ENCODE data around the gene RNF135. TPM values are rescaled to one million over a fixed set of nuclear protein-coding genes. Genes with fewer than 3 reads are reported as not detected.
"Not testable (repeated sequence)": the region's sequence is repeated elsewhere in the genome, so short reads cannot be mapped to it uniquely, and the experiment has no call there.

The RNF135 gene
- total RNA-seq, 1 experiment from 2014 or later: 8.0 TPM

DNA sequence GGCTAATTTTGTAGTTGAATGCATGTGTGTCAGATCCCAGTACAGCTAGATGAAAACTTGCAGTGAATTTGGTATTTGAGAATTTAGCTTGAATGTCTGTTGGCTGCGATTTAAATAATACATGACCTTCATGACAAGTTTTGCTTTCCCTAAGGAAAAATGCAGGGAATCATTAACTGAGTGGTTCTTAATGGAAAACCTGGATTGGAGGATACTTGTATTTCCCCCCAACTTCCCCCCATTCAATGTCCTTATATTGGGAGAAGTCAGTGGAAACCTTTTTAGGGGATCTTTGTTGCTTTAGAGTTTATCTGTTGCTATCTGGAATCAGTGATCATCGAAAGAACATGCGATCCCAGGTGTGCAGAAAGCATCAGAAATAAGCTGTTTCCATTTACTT is 39.2 kb downstream of the RNF135 start:
- H3K79me1 ChIP-seq (ENCODE audit: insufficient read depth, low read depth, low read length, poor library complexity, severe bottlenecking): not testable (repeated sequence)
- Mint-ChIP-seq H3K4me1 (peaks cover 14 to 15% of the 10 kb centered on the region in 2 experiments), H3K27me3 (ENCODE audit: low read depth) (peaks cover 33% of the 10 kb centered on the region)

More for the DNA sequence above, 39.2 kb downstream of the RNF135 start:
- whole genome bisulfite sequencing (ENCODE audit: extremely low coverage, insufficient read length, low lambda C conversion rate): no CpG with 5 or more reads among the region's 3 CpGs
- H2BK15ac ChIP-seq (ENCODE audit: low read depth, low read length); H2AK5ac ChIP-seq (ENCODE audit: insufficient read length, low read length); H2AFZ ChIP-seq (ENCODE audit: low read length); H4K5ac ChIP-seq (ENCODE audit: insufficient read length, low read depth, low read length); H2BK20ac ChIP-seq (ENCODE audit: low read depth, low read length, poor library complexity, severe bottlenecking); H3K9me3 Mint-ChIP-seq; H4K91ac ChIP-seq (ENCODE audit: insufficient read length, low read depth, low read length); H4K8ac ChIP-seq (replicated peaks; ENCODE audit: insufficient read length, low read depth, low read length); H2BK5ac ChIP-seq (ENCODE audit: insufficient read length, low read length); H3K9me3 ChIP-seq (ENCODE audit: control insufficient read depth, low read depth, low read length); H3T11ph ChIP-seq (ENCODE audit: low read length); H3K14ac ChIP-seq (ENCODE audit: insufficient read depth, low read length); H3K4me2 ChIP-seq (ENCODE audit: insufficient read depth, insufficient read length, low read length); DNase-seq; H4K20me1 ChIP-seq (ENCODE audit: control insufficient read depth, insufficient read depth, insufficient read length); H3K56ac ChIP-seq (ENCODE audit: insufficient read length, low read depth, low read length); H3K36me3 Mint-ChIP-seq (ENCODE audit: insufficient read depth in 1 of 3, low read depth in 3 of 3); H3K23ac ChIP-seq (ENCODE audit: insufficient read length, low read depth, low read length); H3K27ac ChIP-seq (ENCODE audit: insufficient read length, low read depth, low read length); H3K27ac Mint-ChIP-seq; H2BK120ac ChIP-seq (ENCODE audit: low read depth, low read length, poor library complexity, severe bottlenecking); H3K9ac ChIP-seq (ENCODE audit: extremely low read depth, insufficient read length, low read length); H2BK12ac ChIP-seq (ENCODE audit: insufficient read length, low read depth, low read length); H3K23me2 ChIP-seq (ENCODE audit: insufficient read length, low read depth, low read length, poor library complexity, severe bottlenecking); H3K18ac ChIP-seq (ENCODE audit: insufficient read length, low read depth, low read length); H3K27me3 ChIP-seq (ENCODE audit: insufficient read depth, low read length); H3K79me2 ChIP-seq (ENCODE audit: insufficient read depth, low read length); H3K4me1 ChIP-seq (ENCODE audit: insufficient read depth, low read length); H3K4ac ChIP-seq (ENCODE audit: low read depth, low read length): not testable (repeated sequence)
- H3K4me3 Mint-ChIP-seq: peak overlapping the region; percentile 13 to 26; a peak in 4 of 5 replicates
